ENCODE data around the gene INHA. TPM values are rescaled to one million over a fixed set of nuclear protein-coding genes. Genes with fewer than 3 reads are reported as not detected.

INHA gene
- total RNA-seq, 2 experiments from 2014 or later, result not detected

DNA sequence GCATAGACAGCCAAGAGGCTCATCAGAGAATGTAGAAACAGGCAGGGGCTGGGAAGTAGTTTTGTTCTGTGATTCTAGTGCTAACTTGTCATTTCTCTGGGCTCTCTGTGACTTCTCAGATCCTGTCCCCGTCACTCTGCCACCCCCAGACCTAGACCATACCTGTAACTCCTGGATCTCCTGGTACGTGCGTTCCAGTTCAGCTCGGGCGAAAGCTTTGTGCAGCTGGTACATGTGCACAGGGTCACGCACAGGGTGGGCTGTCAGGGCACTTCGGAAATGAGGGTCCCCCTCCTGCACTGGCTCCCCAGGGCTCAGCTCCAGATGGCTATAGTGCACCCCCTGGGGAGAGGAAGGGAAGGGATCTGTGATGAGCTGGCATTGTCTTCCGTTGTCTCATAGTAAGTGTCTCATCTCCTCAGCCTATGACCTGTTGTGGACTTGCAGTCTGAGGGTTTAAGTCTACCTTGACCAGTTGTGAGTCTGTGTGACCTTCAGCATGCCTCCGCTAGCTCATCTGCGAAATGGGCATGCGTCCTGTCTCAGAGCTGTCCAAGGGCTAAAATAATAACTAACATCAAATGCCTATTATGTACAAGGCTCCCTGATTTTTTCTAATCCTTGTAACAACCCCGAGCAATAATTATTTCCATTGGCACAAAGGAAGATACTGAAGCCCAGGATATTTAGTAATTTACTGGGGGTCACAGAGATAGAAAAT lies 31.2 kb upstream of the INHA start:
- TF ChIP-seq, protein P1, sequence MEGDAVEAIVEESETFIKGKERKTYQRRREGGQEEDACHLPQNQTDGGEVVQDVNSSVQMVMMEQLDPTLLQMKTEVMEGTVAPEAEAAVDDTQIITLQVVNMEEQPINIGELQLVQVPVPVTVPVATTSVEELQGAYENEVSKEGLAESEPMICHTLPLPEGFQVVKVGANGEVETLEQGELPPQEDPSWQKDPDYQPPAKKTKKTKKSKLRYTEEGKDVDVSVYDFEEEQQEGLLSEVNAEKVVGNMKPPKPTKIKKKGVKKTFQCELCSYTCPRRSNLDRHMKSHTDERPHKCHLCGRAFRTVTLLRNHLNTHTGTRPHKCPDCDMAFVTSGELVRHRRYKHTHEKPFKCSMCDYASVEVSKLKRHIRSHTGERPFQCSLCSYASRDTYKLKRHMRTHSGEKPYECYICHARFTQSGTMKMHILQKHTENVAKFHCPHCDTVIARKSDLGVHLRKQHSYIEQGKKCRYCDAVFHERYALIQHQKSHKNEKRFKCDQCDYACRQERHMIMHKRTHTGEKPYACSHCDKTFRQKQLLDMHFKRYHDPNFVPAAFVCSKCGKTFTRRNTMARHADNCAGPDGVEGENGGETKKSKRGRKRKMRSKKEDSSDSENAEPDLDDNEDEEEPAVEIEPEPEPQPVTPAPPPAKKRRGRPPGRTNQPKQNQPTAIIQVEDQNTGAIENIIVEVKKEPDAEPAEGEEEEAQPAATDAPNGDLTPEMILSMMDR (IDR thresholded peaks at IDR 0.05), result no peak
- Mint-ChIP-seq H3K36me3 (ENCODE audit: low read depth) (peaks cover 8% of the 10 kb centered on the region), H3K4me1 (ENCODE audit: low read depth) (peaks cover 21% of the 10 kb centered on the region), H3K27me3 (peaks cover 3% of the 10 kb centered on the region), H3K9me3 (no peaks in the 10 kb centered on the region), H3K27ac (no peak overlapping the region), H3K4me3 (peak overlapping the region; percentile 93)
- DNase-seq (no peak), ATAC-seq (no peak)
- ChIA-PET POLR2A (interaction anchor here (0.8 to 2.2 kb wide), 2 partner anchors 11 to 101 kb away, joined by 3 to 5 read pairs; no protein-coding TSS in a partner anchor), CTCF (interaction anchor here (0.6 to 4.7 kb wide), 54 partner anchors 11 to 280 kb away, joined by 3 to 74 read pairs (median 4); partner anchors contain the start of genes GMPPA, OBSL1 and STK11IP)
- intact Hi-C loops (cut with micrococcal nuclease), result loop anchor here (1.0 to 5.0 kb wide), 3 partner anchors 56 to 146 kb away; partner anchors contain the start of gene STK11IP

DNA sequence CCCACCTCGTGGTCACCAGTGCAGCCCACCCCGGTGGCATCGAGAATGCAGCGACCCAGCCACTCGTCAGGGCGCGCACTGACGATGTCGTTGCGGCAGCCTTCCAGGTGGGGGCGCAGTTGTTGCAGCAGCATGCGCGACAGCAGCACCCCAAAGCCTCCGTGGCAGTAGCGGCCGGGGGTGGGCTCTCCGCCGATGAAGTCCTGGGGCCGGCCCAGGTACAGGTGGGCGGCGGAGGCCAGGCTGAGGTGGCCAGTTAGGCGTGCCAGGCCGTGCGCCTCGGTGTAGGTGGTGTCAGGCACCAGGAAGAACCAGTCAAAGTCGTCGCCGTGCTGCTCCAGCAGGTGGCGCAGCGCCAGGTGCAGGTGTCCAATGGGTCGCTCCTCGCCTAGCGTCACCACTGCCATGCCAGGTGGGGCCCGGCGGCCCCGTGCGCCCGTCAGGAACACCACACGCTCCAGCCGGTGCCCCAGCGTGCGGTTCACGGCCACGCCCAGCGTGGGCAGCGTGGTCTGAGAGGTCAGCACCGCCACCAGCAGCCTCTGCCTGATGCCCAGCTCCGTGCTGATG lies 30.4 kb upstream of the INHA start:
- CTCF ChIA-PET, result interaction anchor here (0.6 to 4.7 kb wide), 61 partner anchors 10 to 280 kb away, joined by 3 to 74 read pairs (median 4); partner anchors contain the start of genes DES, GMPPA, OBSL1 and STK11IP
- peaks cover 9% of the 10 kb centered on the region for H3K27me3 Mint-ChIP-seq
- peaks cover 21% of the 10 kb centered on the region for H3K4me1 Mint-ChIP-seq (ENCODE audit: low read depth)
- intact Hi-C loops (cut with micrococcal nuclease), result loop anchor here (1.0 to 5.0 kb wide), 3 partner anchors 56 to 146 kb away; partner anchors contain the start of gene STK11IP
- no peaks in the 10 kb centered on the region for H3K9me3 Mint-ChIP-seq
- TF ChIP-seq, protein P1 (IDR thresholded peaks at IDR 0.05), result peak; percentile 100
- POLR2A ChIA-PET, result interaction anchor here (0.8 to 2.2 kb wide), 2 partner anchors 11 to 100 kb away, joined by 3 to 5 read pairs; no protein-coding TSS in a partner anchor
- peak overlapping the region; percentile 93 for H3K4me3 Mint-ChIP-seq
- peaks cover 8% of the 10 kb centered on the region for H3K36me3 Mint-ChIP-seq (ENCODE audit: low read depth)
- peak; percentile 43 for ATAC-seq
- H3K27ac Mint-ChIP-seq, result no peak overlapping the region
- DNase-seq, result peak; percentile 92

DNA sequence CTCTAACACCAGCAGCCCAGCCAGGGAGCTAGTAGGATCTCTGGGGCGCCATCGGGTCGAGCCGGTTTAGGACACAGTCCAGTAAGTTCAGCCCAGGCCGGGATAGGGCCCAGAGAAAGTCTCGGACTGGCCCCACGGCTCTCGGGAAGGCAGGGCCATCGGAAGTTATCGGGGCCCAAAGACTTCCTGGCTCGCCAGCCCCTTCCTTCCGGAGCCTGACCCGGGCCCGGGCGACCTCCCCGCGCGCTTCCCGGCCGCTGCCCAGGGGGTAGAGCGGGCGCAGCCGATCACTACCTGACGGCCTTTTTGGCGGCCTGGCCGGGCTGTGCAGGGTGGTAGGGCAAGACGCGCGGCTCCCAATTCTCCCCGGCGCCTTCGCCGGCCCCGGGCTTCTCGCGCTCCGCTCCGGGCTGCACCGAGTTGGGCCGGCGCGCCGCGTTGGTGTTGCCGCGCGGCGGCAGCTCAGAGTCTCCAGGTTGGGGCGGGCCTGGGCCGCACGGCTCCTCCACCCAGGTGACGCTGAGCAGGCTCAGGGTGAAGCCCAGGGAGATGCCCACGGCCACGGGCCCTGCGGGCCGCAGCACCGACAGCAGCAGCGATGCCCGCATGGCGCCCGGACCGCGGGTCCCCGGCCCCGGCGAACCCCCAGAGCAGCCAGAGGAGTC lies 29.0 kb upstream of the INHA start:
- ChIA-PET POLR2A (interaction anchor here (0.9 to 2.2 kb wide), 3 partner anchors 9 to 54 kb away, joined by 4 to 5 read pairs (median 4); no protein-coding TSS in a partner anchor), CTCF (interaction anchor here (0.7 to 4.7 kb wide), 14 partner anchors 9 to 155 kb away, joined by 3 to 62 read pairs (median 6); partner anchors contain the start of genes GMPPA and STK11IP)
- peak; percentile 45 for ATAC-seq
- TF ChIP-seq, protein P1 (IDR thresholded peaks at IDR 0.05), result no peak
- intact Hi-C loops (cut with micrococcal nuclease), result loop anchor here (5.0 kb wide), 2 partner anchors 54 to 144 kb away; partner anchors contain the start of gene STK11IP
- DNase-seq, result peak; percentile 22
- Mint-ChIP-seq H3K4me1 (ENCODE audit: low read depth) (peaks cover 21% of the 10 kb centered on the region), H3K27ac (peak overlapping the region; percentile 77), H3K9me3 (no peaks in the 10 kb centered on the region), H3K4me3 (peak overlapping the region; percentile 93), H3K27me3 (peaks cover 12% of the 10 kb centered on the region), H3K36me3 (ENCODE audit: low read depth) (peaks cover 8% of the 10 kb centered on the region)

DNA sequence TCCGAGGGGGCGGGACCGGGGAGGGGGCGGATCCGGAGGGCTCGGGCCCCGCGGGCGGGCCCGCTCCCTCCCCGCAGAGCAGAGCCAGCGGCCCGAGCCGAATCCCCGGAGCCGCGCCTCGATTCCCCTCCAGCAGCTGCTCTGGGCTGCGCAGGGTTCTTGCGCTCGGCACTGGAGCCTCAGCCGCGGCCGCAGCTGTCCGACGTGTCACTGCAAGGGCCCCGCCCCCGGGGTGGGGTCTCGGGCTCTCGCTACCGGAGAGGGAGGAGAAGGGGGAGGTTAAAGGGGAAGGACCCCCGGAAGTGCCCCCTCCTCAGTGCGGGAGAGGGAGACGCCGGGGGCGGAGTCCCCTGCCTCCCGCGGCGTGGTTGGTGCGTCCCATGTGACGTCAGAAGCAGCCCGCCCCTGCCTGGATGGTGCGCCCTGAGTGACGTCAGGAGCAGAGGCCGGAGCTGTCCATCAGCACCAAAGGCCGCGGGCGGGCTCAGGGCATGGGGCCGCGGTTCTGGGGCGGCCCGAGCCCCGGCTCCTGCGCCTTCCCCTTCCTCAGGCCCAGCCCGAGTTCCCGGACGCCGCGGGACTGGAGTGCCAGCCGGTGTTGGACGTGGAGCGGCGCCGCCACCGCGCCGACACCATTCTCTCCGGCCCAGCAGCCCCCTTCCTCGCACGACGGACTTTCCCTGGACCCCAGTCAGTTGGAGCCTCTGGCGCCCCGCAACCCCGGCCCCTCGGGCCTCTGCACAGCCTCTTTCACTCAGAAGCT lies 28.3 kb upstream of the INHA start, which contains the start of the genes CHPF and TMEM198:
TSS of gene CHPF (minus strand) at position 214 of the 763 bp plus-strand sequence. CDS start 271 bp downstream, outside the sequence.
TSS of gene TMEM198 (plus strand) at position 433 of the 763 bp plus-strand sequence. CDS start 700 bp downstream, outside the sequence.
- Mint-ChIP-seq H3K27ac (peak within 1 kb of the TSS; percentile 77), H3K4me1 (ENCODE audit: low read depth) (peaks cover 21% of the 10 kb centered on the region), H3K27me3 (peaks cover 15% of the 10 kb centered on the region), H3K36me3 (ENCODE audit: low read depth) (peaks cover 8% of the 10 kb centered on the region), H3K4me3 (peak within 1 kb of the TSS; percentile 93), H3K9me3 (no peaks in the 10 kb centered on the region)
- ATAC-seq, result peak; percentile 85
- intact Hi-C loops (cut with micrococcal nuclease), result loop anchor here (5.0 kb wide), 2 partner anchors 54 to 144 kb away; partner anchors contain the start of gene STK11IP
- TF ChIP-seq, protein P1 (IDR thresholded peaks at IDR 0.05), result no peak
- DNase-seq, result peak; percentile 97
- CTCF ChIA-PET, result interaction anchor here (0.9 to 4.7 kb wide), 12 partner anchors 10 to 154 kb away, joined by 3 to 62 read pairs (median 6); partner anchors contain the start of genes GMPPA and STK11IP
- POLR2A ChIA-PET, result interaction anchor here (0.9 to 1.5 kb wide), 2 partner anchors 8 to 52 kb away, joined by 3 to 4 read pairs; no protein-coding TSS in a partner anchor
